WTC11 (cell line): ENCODE results near the gene XIRP1. TPM values are rescaled to one million over a fixed set of nuclear protein-coding genes. Genes with fewer than 3 reads are reported as not detected.
"Not testable (repeated sequence)": the region's sequence is repeated elsewhere in the genome, so short reads cannot be mapped to it uniquely, and the experiment has no call there.

Source experiments
- ATAC-seq: fragments of 200-7000 bp; cut with Tn5 transposase; 2 replicates; pipeline ENCODE4 v1.10.0; 2021; ENCODE audit warnings: mild to moderate bottlenecking, moderate library complexity
- CTCF ChIA-PET: fragments of 300-600 bp; sonication (Branson Sonifier 250); formaldehyde crosslinking; loops from one replicate; lab custom pipeline; 2021; ENCODE audit warnings: antibody characterized with exemption; lab: Charles Lee
- POLR2A ChIA-PET: fragments of 350-600 bp; sonication (Branson Sonifier 250); formaldehyde crosslinking; loops from one replicate; lab custom pipeline; 2021; ENCODE audit warnings: antibody characterized with exemption; lab: Charles Lee
- DNase-seq: peaks from one replicate; pipeline ENCODE4 v3.0.0; 2021; ENCODE audit warnings: low spot score
- H3K27ac Mint-ChIP-seq: 2 replicates; pipeline ENCODE4 v1.8.0; 2021; ENCODE audit warnings: mixed read lengths
- H3K27me3 Mint-ChIP-seq: 2 replicates; pipeline ENCODE4 v1.8.0; 2021; ENCODE audit warnings: low read depth, mild to moderate bottlenecking, moderate library complexity, mixed read lengths
- H3K36me3 Mint-ChIP-seq: 2 replicates; pipeline ENCODE4 v1.8.0; 2021; ENCODE audit warnings: mixed read lengths
- H3K4me1 Mint-ChIP-seq: 2 replicates; pipeline ENCODE4 v1.8.0; 2022; ENCODE audit warnings: mixed read lengths
- H3K4me3 Mint-ChIP-seq: 2 replicates; pipeline ENCODE4 v1.8.0; 2021; ENCODE audit warnings: mild to moderate bottlenecking, moderate library complexity, mixed read lengths
- H3K9me3 Mint-ChIP-seq: 2 replicates; pipeline ENCODE4 v1.8.0; 2021; ENCODE audit warnings: mixed read lengths
- ATF1 ChIP-seq: sonication (generic); formaldehyde crosslinking; IDR thresholded peaks from 2 replicates; pipeline ENCODE4 v1.8.1; 2023; ENCODE audit warnings: mild to moderate bottlenecking, moderate library complexity, missing genetic modification reagents
- CREM ChIP-seq: sonication (generic); formaldehyde crosslinking; IDR thresholded peaks from 2 replicates; pipeline ENCODE4 v1.8.1; 2022; ENCODE audit warnings: mild to moderate bottlenecking, missing genetic modification reagents, moderate library complexity
- E2F1 ChIP-seq: sonication (generic); formaldehyde crosslinking; IDR thresholded peaks from 2 replicates; pipeline ENCODE4 v1.8.0; 2022; ENCODE audit warnings: mild to moderate bottlenecking, missing genetic modification reagents
- ELF4 ChIP-seq: sonication (generic); formaldehyde crosslinking; IDR thresholded peaks from 2 replicates; pipeline ENCODE4 v1.8.1; 2022; ENCODE audit warnings: low read depth, mild to moderate bottlenecking, moderate library complexity, missing genetic modification reagents
- ESRRA ChIP-seq: sonication (generic); formaldehyde crosslinking; IDR thresholded peaks from 2 replicates; pipeline ENCODE4 v1.8.1; 2022; ENCODE audit warnings: mild to moderate bottlenecking, missing genetic modification reagents, borderline replicate concordance
- FOXK1 ChIP-seq: sonication (generic); formaldehyde crosslinking; IDR thresholded peaks from 2 replicates; pipeline ENCODE4 v1.8.0; 2022; ENCODE audit warnings: mild to moderate bottlenecking, moderate library complexity, missing genetic modification reagents
- HMGA2 ChIP-seq: fragments of 250-450 bp; sonication (Bioruptor Pico); IDR thresholded peaks from 2 replicates; pipeline ENCODE4 v1.4.0; 2021; ENCODE audit warnings: mild to moderate bottlenecking, moderate library complexity
- JAZF1 ChIP-seq: fragments of 250-450 bp; sonication (Bioruptor Pico); IDR thresholded peaks from 2 replicates; pipeline ENCODE4 v1.9.0; 2021; ENCODE audit warnings: moderate library complexity, mild to moderate bottlenecking, inconsistent platforms
- NFATC4 ChIP-seq: fragments of 250-450 bp; sonication (Bioruptor Pico); IDR thresholded peaks from 2 replicates; pipeline ENCODE4 v1.9.0; 2021; ENCODE audit warnings: mild to moderate bottlenecking
- NFYB ChIP-seq: sonication (generic); formaldehyde crosslinking; conservative IDR thresholded peaks from 2 replicates; pipeline ENCODE4 v1.8.0; 2022; ENCODE audit warnings: low read depth, missing genetic modification reagents
- OVOL2 ChIP-seq: fragments of 250-450 bp; sonication (Bioruptor Pico); IDR thresholded peaks from 2 replicates; pipeline ENCODE4 v1.9.0; 2021; ENCODE audit warnings: mild to moderate bottlenecking, borderline replicate concordance
- PRRX2 ChIP-seq: fragments of 250-450 bp; sonication (Bioruptor Pico); IDR thresholded peaks from 2 replicates; pipeline ENCODE4 v1.8.0; 2021; ENCODE audit warnings: mild to moderate bottlenecking
- SMAD3 ChIP-seq: sonication (generic); formaldehyde crosslinking; IDR thresholded peaks from 2 replicates; pipeline ENCODE4 v1.8.0; 2022; ENCODE audit warnings: missing genetic modification reagents, mild to moderate bottlenecking, borderline replicate concordance
- SOX15 ChIP-seq: fragments of 250-450 bp; sonication (Bioruptor Pico); IDR thresholded peaks from 2 replicates; pipeline ENCODE4 v1.9.0; 2021; ENCODE audit warnings: mild to moderate bottlenecking
- TP53 ChIP-seq: sonication (generic); formaldehyde crosslinking; IDR thresholded peaks from 2 replicates; pipeline ENCODE4 v1.8.1; 2023; ENCODE audit warnings: mild to moderate bottlenecking, missing genetic modification reagents
- ZBTB43 ChIP-seq: sonication (generic); formaldehyde crosslinking; IDR thresholded peaks from 2 replicates; pipeline ENCODE4 v1.8.1; 2023; ENCODE audit warnings: mild to moderate bottlenecking, missing genetic modification reagents
- ZNF121 ChIP-seq: sonication (generic); formaldehyde crosslinking; IDR thresholded peaks from 2 replicates; pipeline ENCODE4 v1.8.0; 2023; ENCODE audit warnings: missing genetic modification reagents
- ZNF425 ChIP-seq: fragments of 250-450 bp; sonication (Bioruptor Pico); conservative IDR thresholded peaks from 2 replicates; pipeline ENCODE4 v1.9.0; 2021; ENCODE audit warnings: mild to moderate bottlenecking
- ZNF671 ChIP-seq: fragments of 250-450 bp; sonication (Bioruptor Pico); IDR thresholded peaks from 2 replicates; pipeline ENCODE4 v1.8.0; 2021; ENCODE audit warnings: mild to moderate bottlenecking
- total RNA-seq: library from RNA; stranded (reverse); gene quantifications from 3 replicates; pipeline ENCODE4 v1.2.3, GENCODE V29; 2021
- TF ChIP-seq, protein P1 (sequence below): sonication (generic); formaldehyde crosslinking; IDR thresholded peaks from 2 replicates; pipeline ENCODE4 v1.8.0; 2023; ENCODE audit warnings: mild to moderate bottlenecking, missing genetic modification reagents
- TF ChIP-seq, protein P2 (sequence below): fragments of 200-600 bp; IDR thresholded peaks from 2 replicates; pipeline ENCODE4 v1.8.0; 2022; ENCODE audit warnings: antibody characterized with exemption
- TF ChIP-seq, protein P3 (sequence below): fragments of 250-450 bp; sonication (Bioruptor Pico); IDR thresholded peaks from 2 replicates; pipeline ENCODE4 v2.1.2; 2022; ENCODE audit warnings: mild to moderate bottlenecking, moderate library complexity

The XIRP1 gene
- total RNA-seq, 1 experiment from 2014 or later = not detected

- CTCF ChIA-PET = interaction anchor here (1.3 to 2.2 kb wide), 3 partner anchors 16 to 115 kb away, joined by 5 to 12 read pairs (median 8); no protein-coding TSS in a partner anchor
- Mint-ChIP-seq H3K9me3 (peaks cover 7% of the 10 kb centered on the region), H3K4me1 (peaks cover 14% of the 10 kb centered on the region), H3K4me3 (no peak overlapping the region), H3K27me3 (peaks cover 15% of the 10 kb centered on the region)
- DNase-seq (no peak), ATAC-seq (no peak)
- TF ChIP-seq HMGA2 (CRISPR knock-in tag) = no peak
- TF ChIP-seq NFATC4 (CRISPR knock-in tag) = no peak
- TF ChIP-seq FOXK1 (CRISPR knock-in tag) = no peak
- TF ChIP-seq, all 79 proteins: peak for 0
- H3K27ac Mint-ChIP-seq = no peak overlapping the region
- no peaks in the 10 kb centered on the region for H3K36me3 Mint-ChIP-seq
- POLR2A ChIA-PET = no interaction called here
Observed at GRCh38 chr3:39173318-39174125, 18.9 kb downstream of the XIRP1 start.

DNA sequence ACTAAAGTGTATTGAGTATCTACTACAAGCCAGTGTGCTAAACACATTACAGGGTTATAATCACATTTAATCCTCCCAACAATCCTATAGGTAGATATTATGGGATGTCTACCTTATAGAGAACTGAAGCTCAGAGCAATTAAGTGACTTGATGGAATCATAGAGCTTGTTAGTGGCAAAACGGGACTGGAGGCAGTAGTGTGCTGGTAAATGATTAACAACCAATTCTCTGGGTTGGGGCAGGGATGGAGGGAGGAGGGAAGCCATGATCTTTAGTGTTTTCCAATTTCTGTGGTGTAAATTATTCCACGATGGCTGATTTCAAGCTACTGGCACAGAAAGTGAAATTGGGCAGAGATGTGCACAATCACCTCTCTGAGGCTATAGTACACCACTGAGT, 20.5 kb downstream of the XIRP1 start:
- Mint-ChIP-seq H3K27me3 (peaks cover 14% of the 10 kb centered on the region), H3K36me3 (no peaks in the 10 kb centered on the region), H3K27ac (no peak overlapping the region), H3K4me3 (no peak overlapping the region), H3K4me1 (peaks cover 8% of the 10 kb centered on the region), H3K9me3 (peaks cover 7% of the 10 kb centered on the region)
- ATAC-seq = no peak
- ChIA-PET POLR2A (no interaction called here), CTCF (interaction anchor here (0.8 to 2.2 kb wide), 4 partner anchors 18 to 116 kb away, joined by 3 to 12 read pairs (median 6); no protein-coding TSS in a partner anchor)
- no peak for DNase-seq
- TF ChIP-seq PRRX2 (CRISPR knock-in tag) = no peak
- no peak for TF ChIP-seq ZNF671 (CRISPR knock-in tag)
- TF ChIP-seq, protein P1, sequence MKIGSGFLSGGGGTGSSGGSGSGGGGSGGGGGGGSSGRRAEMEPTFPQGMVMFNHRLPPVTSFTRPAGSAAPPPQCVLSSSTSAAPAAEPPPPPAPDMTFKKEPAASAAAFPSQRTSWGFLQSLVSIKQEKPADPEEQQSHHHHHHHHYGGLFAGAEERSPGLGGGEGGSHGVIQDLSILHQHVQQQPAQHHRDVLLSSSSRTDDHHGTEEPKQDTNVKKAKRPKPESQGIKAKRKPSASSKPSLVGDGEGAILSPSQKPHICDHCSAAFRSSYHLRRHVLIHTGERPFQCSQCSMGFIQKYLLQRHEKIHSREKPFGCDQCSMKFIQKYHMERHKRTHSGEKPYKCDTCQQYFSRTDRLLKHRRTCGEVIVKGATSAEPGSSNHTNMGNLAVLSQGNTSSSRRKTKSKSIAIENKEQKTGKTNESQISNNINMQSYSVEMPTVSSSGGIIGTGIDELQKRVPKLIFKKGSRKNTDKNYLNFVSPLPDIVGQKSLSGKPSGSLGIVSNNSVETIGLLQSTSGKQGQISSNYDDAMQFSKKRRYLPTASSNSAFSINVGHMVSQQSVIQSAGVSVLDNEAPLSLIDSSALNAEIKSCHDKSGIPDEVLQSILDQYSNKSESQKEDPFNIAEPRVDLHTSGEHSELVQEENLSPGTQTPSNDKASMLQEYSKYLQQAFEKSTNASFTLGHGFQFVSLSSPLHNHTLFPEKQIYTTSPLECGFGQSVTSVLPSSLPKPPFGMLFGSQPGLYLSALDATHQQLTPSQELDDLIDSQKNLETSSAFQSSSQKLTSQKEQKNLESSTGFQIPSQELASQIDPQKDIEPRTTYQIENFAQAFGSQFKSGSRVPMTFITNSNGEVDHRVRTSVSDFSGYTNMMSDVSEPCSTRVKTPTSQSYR = no peak
- no peak for TF ChIP-seq JAZF1 (CRISPR knock-in tag)
- no peak for TF ChIP-seq TP53 (CRISPR knock-in tag)
- no peak for TF ChIP-seq ESRRA (CRISPR knock-in tag)
- TF ChIP-seq CREM (CRISPR knock-in tag) = no peak
- TF ChIP-seq SMAD3 (CRISPR knock-in tag) = no peak
- no peak for TF ChIP-seq E2F1 (CRISPR knock-in tag)
- TF ChIP-seq OVOL2 = no peak
- no peak for TF ChIP-seq NFYB (CRISPR knock-in tag)
- no peak for TF ChIP-seq SOX15
- TF ChIP-seq ZNF425 (CRISPR knock-in tag) = no peak
- TF ChIP-seq ZNF121 (CRISPR knock-in tag) = no peak
- no peak for TF ChIP-seq ZBTB43 (CRISPR knock-in tag)
- no peak for TF ChIP-seq ATF1 (CRISPR knock-in tag)
- TF ChIP-seq, protein P2, sequence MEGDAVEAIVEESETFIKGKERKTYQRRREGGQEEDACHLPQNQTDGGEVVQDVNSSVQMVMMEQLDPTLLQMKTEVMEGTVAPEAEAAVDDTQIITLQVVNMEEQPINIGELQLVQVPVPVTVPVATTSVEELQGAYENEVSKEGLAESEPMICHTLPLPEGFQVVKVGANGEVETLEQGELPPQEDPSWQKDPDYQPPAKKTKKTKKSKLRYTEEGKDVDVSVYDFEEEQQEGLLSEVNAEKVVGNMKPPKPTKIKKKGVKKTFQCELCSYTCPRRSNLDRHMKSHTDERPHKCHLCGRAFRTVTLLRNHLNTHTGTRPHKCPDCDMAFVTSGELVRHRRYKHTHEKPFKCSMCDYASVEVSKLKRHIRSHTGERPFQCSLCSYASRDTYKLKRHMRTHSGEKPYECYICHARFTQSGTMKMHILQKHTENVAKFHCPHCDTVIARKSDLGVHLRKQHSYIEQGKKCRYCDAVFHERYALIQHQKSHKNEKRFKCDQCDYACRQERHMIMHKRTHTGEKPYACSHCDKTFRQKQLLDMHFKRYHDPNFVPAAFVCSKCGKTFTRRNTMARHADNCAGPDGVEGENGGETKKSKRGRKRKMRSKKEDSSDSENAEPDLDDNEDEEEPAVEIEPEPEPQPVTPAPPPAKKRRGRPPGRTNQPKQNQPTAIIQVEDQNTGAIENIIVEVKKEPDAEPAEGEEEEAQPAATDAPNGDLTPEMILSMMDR = no peak
- TF ChIP-seq, protein P3, sequence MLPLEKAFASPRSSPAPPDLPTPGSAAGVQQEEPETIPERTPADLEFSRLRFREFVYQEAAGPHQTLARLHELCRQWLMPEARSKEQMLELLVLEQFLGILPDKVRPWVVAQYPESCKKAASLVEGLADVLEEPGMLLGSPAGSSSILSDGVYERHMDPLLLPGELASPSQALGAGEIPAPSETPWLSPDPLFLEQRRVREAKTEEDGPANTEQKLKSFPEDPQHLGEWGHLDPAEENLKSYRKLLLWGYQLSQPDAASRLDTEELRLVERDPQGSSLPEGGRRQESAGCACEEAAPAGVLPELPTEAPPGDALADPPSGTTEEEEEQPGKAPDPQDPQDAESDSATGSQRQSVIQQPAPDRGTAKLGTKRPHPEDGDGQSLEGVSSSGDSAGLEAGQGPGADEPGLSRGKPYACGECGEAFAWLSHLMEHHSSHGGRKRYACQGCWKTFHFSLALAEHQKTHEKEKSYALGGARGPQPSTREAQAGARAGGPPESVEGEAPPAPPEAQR = no peak
- TF ChIP-seq ELF4 (CRISPR knock-in tag) = no peak

DNA sequence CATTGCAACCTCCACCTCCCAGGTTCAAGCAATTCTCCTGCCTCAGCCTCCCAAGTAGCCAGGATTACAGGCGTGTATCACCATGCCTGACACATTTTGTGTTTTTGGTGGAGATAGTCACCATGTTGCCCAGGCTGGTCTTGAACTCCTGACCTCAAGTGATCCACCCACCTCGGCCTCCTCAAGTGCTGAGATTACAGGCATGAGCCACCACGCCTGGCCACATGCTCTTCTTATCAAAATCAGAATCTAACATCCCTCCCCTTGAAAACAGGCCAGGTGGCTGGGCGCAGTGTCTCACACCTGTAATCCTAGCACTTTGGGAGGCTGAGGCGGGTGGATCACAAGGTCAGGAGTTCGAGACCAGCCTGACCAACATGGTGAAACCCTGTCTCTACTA, 21.5 kb downstream of the XIRP1 start:
- POLR2A ChIA-PET, DNase-seq, ATAC-seq, H3K9me3 Mint-ChIP-seq, H3K27ac Mint-ChIP-seq, H3K4me3 Mint-ChIP-seq, H3K36me3 Mint-ChIP-seq: not testable (repeated sequence)
- CTCF ChIA-PET = interaction anchor here (0.8 to 1.7 kb wide), 2 partner anchors 42 to 117 kb away, joined by 3 to 6 read pairs; no protein-coding TSS in a partner anchor
- H3K4me1 Mint-ChIP-seq = peaks cover 15% of the 10 kb centered on the region
- peaks cover 14% of the 10 kb centered on the region for H3K27me3 Mint-ChIP-seq
